Endothelial cell of umbilical vein (primary cell): ENCODE results near the gene KPNA2. TPM values are rescaled to one million over a fixed set of nuclear protein-coding genes. Genes with fewer than 3 reads are reported as not detected.
A peak's percentile ranks its signal among the peaks of the same experiment; 100 is the strongest.
"Not testable (repeated sequence)": the region's sequence is repeated elsewhere in the genome, so short reads cannot be mapped to it uniquely, and the experiment has no call there.

Experiments
- BruUV-seq: library from RNA; stranded (reverse); fragments of 400-500 nt; replicated peaks from 2 replicates; lab custom pipeline; 2021; lab: Mats Ljungman, UMichigan
- CTCF ChIA-PET: fragments of 300-600, 350-600 bp; sonication (Branson Sonifier 250); formaldehyde crosslinking; loops from one replicate; lab custom pipeline; 2021; ENCODE audit warnings: antibody characterized with exemption, inconsistent platforms; lab: Charles Lee
- POLR2A ChIA-PET: fragments of 300-600, 350-600 bp; sonication (Branson Sonifier 250); formaldehyde crosslinking; loops from one replicate; lab custom pipeline; 2021; ENCODE audit warnings: antibody characterized with exemption, inconsistent platforms; lab: Charles Lee
- DNase-seq: peaks from one replicate; pipeline ENCODE4 v3.0.0-alpha.2; 2011; ENCODE audit warnings: low read depth, low spot score
- FAIRE-seq: peaks from 2 replicates; lab custom pipeline; 2011; peaks lifted over from hg19 to GRCh38; lab: Jason Lieb, UNC
- H2AFZ ChIP-seq: 2 replicates; pipeline ENCODE4 v1.6.0; 2012; ENCODE audit warnings: low read depth, low read length, control low read depth, inconsistent platforms
- H3K27ac ChIP-seq: 2 replicates; pipeline ENCODE4 v1.5.1; 2011; ENCODE audit warnings: low read depth, mild to moderate bottlenecking, control low read depth, low read length, moderate library complexity; ENCODE audit not compliant: insufficient read depth
- H3K27me3 ChIP-seq, 2 experiments: 2 replicates each; pipeline versions ENCODE4 v1.6.0 to v1.6.1; 2011; ENCODE audit warnings: low read length in 2 of 2, mixed read lengths in 1 of 2; ENCODE audit not compliant: control insufficient read depth in 2 of 2, insufficient read depth in 2 of 2
- H3K36me3 ChIP-seq, 2 experiments: 2 replicates in 1 of 2; 3 replicates in 1 of 2; pipeline ENCODE4 v1.5.1; 2011; ENCODE audit warnings: low read length in 2 of 2, mild to moderate bottlenecking in 1 of 2, moderate library complexity in 1 of 2; ENCODE audit not compliant: control insufficient read depth in 2 of 2, insufficient read depth in 2 of 2; ENCODE audit errors: extremely low read depth in 1 of 2
- H3K4me1 ChIP-seq: 3 replicates; pipeline ENCODE4 v1.5.1; 2011; ENCODE audit warnings: mild to moderate bottlenecking, low read length; ENCODE audit not compliant: control insufficient read depth, insufficient read depth; ENCODE audit errors: extremely low read depth
- H3K4me2 ChIP-seq: 2 replicates; pipeline ENCODE4 v1.6.1; 2011; ENCODE audit warnings: low read length, control low read depth, mixed read lengths; ENCODE audit not compliant: insufficient read depth
- H3K4me3 ChIP-seq, 3 experiments: fragments of 200-600 bp in 1 of 3; sonication (generic), shearing (Covaris generic) in 1 of 3; replicated peaks in 1 of 3; 2 replicates each; pipeline ENCODE4 v1.5.1; 2011 to 2016; ENCODE audit warnings: control low read depth in 3 of 3, low read length in 3 of 3, mild to moderate bottlenecking in 2 of 3, inconsistent platforms in 1 of 3, low read depth in 1 of 3, moderate library complexity in 1 of 3; ENCODE audit not compliant: insufficient read depth in 1 of 3
- H3K79me2 ChIP-seq: 2 replicates; pipeline ENCODE4 v1.6.0; 2012; ENCODE audit warnings: low read length, inconsistent platforms; ENCODE audit not compliant: control insufficient read depth, insufficient read depth
- H3K9ac ChIP-seq: replicated peaks from 2 replicates; pipeline ENCODE3; 2011; ENCODE audit warnings: low read length, control low read depth; ENCODE audit not compliant: insufficient read depth; ENCODE audit errors: extremely low read depth
- H3K9me1 ChIP-seq: replicated peaks from 3 replicates; pipeline ENCODE4 v1.6.0; 2011; ENCODE audit warnings: mild to moderate bottlenecking, low read length; ENCODE audit not compliant: control insufficient read depth, insufficient read depth; ENCODE audit errors: extremely low read depth
- H3K9me3 ChIP-seq: replicated peaks from 2 replicates; pipeline ENCODE4 v1.5.1; 2012; ENCODE audit warnings: low read length, inconsistent platforms; ENCODE audit not compliant: control insufficient read depth, insufficient read depth
- H4K20me1 ChIP-seq: replicated peaks from 2 replicates; pipeline ENCODE3; 2011; ENCODE audit warnings: mild to moderate bottlenecking, low read length; ENCODE audit not compliant: control insufficient read depth, insufficient read depth; ENCODE audit errors: extremely low read depth
- EZH2 ChIP-seq: IDR thresholded peaks from 2 replicates; pipeline ENCODE4 v1.6.1; 2012; ENCODE audit warnings: borderline replicate concordance, low read depth, mild to moderate bottlenecking, moderate library complexity, low read length, inconsistent platforms; ENCODE audit not compliant: severe bottlenecking
- FOS ChIP-seq: IDR thresholded peaks from 2 replicates; pipeline ENCODE4 v1.6.1; 2011; ENCODE audit warnings: mild to moderate bottlenecking, low read length, moderate library complexity, borderline replicate concordance; ENCODE audit not compliant: insufficient read depth
- GATA2 ChIP-seq: IDR thresholded peaks from 2 replicates; pipeline ENCODE4 v1.7.0; 2011; ENCODE audit warnings: low read depth, mild to moderate bottlenecking, moderate library complexity, mixed read lengths, low read length; ENCODE audit not compliant: insufficient read length, insufficient read depth
- JUN ChIP-seq: IDR thresholded peaks from 2 replicates; pipeline ENCODE4 v1.6.1; 2011; ENCODE audit warnings: borderline replicate concordance, low read depth; ENCODE audit not compliant: insufficient read length, insufficient read depth
- MYC ChIP-seq: IDR thresholded peaks from one replicate; pipeline ENCODE4 v1.6.1; 2011; ENCODE audit warnings: mild to moderate bottlenecking, low read depth, low read length
- POLR2A ChIP-seq: IDR thresholded peaks from 2 replicates; pipeline ENCODE4 v1.6.1; 2012; ENCODE audit warnings: low read depth, mild to moderate bottlenecking, control low read depth, low read length
- POLR2AphosphoS5 ChIP-seq: IDR thresholded peaks from 2 replicates; pipeline ENCODE4 v1.6.1; 2012; ENCODE audit warnings: low read depth, mild to moderate bottlenecking, control low read depth, low read length, moderate library complexity; ENCODE audit not compliant: insufficient read depth
- dilution Hi-C: fragments of 300-500 bp; cut with MboI; formaldehyde crosslinking; loops from one replicate; pipeline ENCODE4 v1.15.0; 2019; ENCODE audit warnings: low sequenced_read_pairs; ENCODE audit not compliant: extremely low pct_ligation_motif_present
- intact Hi-C: fragments of 100-400 bp; cut with micrococcal nuclease; formaldehyde crosslinking; loops from one replicate; pipeline ENCODE4 v1.10.0; 2022
- polyA plus RNA-seq, 4 experiments: library from polyadenylated mRNA; depleted of rRNA in 3 of 4; stranded (reverse) in 3 of 4; unstranded in 1 of 4; fragments of >200 nt; gene quantifications; 2 replicates each; pipeline versions ENCODE4 v1.2.1 to v1.2.3, GENCODE V29; 2011 to 2012; ENCODE audit warnings: missing spikeins in 1 of 4
- total RNA-seq: library from RNA; stranded (reverse); gene quantifications from 2 replicates; pipeline ENCODE4 v1.2.3, GENCODE V29; 2021
- TF ChIP-seq, protein P1 (sequence below), 2 donors: IDR thresholded peaks; 1 replicate in 1 of 2; 2 replicates in 1 of 2; pipeline ENCODE4 v1.5.1; 2011; ENCODE audit warnings: low read length in 2 of 2, mild to moderate bottlenecking in 2 of 2, moderate library complexity in 2 of 2, control low read depth in 1 of 2, inconsistent platforms in 1 of 2, low read depth in 1 of 2; ENCODE audit not compliant: insufficient read depth in 1 of 2; ENCODE audit errors: extremely low read depth in 1 of 2
- TF ChIP-seq, protein P2 (sequence below): IDR thresholded peaks from 2 replicates; pipeline ENCODE4 v1.6.1; 2011; ENCODE audit not compliant: insufficient read depth, insufficient read length

The KPNA2 gene
- total and polyA plus RNA-seq, 2 donors (not counting 3 experiments of a cell fraction or from before 2014, with no cell fraction given): 252 to 382 TPM

DNA sequence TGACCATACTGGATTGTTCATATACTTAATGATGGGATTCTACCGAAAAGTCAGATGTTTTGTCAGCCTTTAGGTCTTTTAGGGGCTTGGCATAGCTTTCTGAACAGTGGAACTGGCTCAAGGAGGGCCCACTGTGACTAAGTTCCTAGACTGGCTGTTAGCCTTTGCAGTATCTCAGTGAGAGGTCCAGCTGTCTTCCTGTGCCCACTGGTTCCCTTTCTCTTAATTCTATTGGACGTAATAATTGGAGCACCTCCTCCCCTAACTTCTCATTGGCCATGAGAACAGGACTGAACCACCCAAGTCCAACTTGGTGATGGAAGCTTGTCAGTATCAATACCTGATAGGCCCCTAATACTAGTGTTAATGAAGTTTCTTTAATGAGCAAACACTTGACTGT, 13.5 kb downstream of the KPNA2 start:
- H3K9me1 ChIP-seq: no peaks in the 10 kb centered on the region
- POLR2A ChIA-PET: no interaction called here
- intact Hi-C loops (no loop called here), dilution Hi-C loops (no loop called here)
- CTCF ChIA-PET: no interaction called here
- BruUV-seq: no TSS peak
- H3K4me1 ChIP-seq: peaks cover 13% of the 10 kb centered on the region
- H3K27ac ChIP-seq: no peak overlapping the region
- H3K4me3 ChIP-seq: no peak overlapping the region
- H3K27me3 ChIP-seq: no peaks in the 10 kb centered on the region
- H3K79me2 ChIP-seq: no peaks in the 10 kb centered on the region
- DNase-seq: peak; percentile 23
- peak; percentile 58 for FAIRE-seq
- H2AFZ ChIP-seq: no peak overlapping the region
- no peak overlapping the region for H3K4me2 ChIP-seq
- H4K20me1 ChIP-seq: no peaks in the 10 kb centered on the region
- no peak for TF ChIP-seq GATA2
- TF ChIP-seq POLR2AphosphoS5: no peak
- TF ChIP-seq FOS: no peak
- TF ChIP-seq MYC: no peak
- no peak for TF ChIP-seq EZH2
- TF ChIP-seq, protein P1, sequence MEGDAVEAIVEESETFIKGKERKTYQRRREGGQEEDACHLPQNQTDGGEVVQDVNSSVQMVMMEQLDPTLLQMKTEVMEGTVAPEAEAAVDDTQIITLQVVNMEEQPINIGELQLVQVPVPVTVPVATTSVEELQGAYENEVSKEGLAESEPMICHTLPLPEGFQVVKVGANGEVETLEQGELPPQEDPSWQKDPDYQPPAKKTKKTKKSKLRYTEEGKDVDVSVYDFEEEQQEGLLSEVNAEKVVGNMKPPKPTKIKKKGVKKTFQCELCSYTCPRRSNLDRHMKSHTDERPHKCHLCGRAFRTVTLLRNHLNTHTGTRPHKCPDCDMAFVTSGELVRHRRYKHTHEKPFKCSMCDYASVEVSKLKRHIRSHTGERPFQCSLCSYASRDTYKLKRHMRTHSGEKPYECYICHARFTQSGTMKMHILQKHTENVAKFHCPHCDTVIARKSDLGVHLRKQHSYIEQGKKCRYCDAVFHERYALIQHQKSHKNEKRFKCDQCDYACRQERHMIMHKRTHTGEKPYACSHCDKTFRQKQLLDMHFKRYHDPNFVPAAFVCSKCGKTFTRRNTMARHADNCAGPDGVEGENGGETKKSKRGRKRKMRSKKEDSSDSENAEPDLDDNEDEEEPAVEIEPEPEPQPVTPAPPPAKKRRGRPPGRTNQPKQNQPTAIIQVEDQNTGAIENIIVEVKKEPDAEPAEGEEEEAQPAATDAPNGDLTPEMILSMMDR (IDR thresholded peaks at IDR 0.05; ENCODE audit: extremely low read depth in 1 of 2, insufficient read depth in 1 of 2, low read depth in 1 of 2, low read length in 2 of 2): no peak
- no peak for TF ChIP-seq JUN
- TF ChIP-seq POLR2A: no peak
- TF ChIP-seq, protein P2, sequence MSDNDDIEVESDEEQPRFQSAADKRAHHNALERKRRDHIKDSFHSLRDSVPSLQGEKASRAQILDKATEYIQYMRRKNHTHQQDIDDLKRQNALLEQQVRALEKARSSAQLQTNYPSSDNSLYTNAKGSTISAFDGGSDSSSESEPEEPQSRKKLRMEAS: no peak
- H3K9me3 ChIP-seq: no peaks in the 10 kb centered on the region
- no peak overlapping the region for H3K9ac ChIP-seq
- peaks cover 16 to 17% of the 10 kb centered on the region in 2 experiments for H3K36me3 ChIP-seq

GRCh38 chr17:68049812-68050437, 14.4 kb downstream of the KPNA2 start:
- CTCF ChIA-PET: interaction anchor here (1.1 kb wide), 1 partner anchor 11 kb away, joined by 3 read pairs; no protein-coding TSS in a partner anchor
- H4K20me1 ChIP-seq, FAIRE-seq, H3K4me2 ChIP-seq, H2AFZ ChIP-seq, H3K4me3 ChIP-seq, dilution Hi-C loops, H3K9me1 ChIP-seq, BruUV-seq, POLR2A ChIA-PET, H3K79me2 ChIP-seq, H3K9ac ChIP-seq, H3K27me3 ChIP-seq, H3K9me3 ChIP-seq, DNase-seq, H3K27ac ChIP-seq: not testable (repeated sequence)
- Histone ChIP-seq H3K4me1 (peaks cover 18% of the 10 kb centered on the region), H3K36me3 (peaks cover 10 to 16% of the 10 kb centered on the region in 2 experiments)
- intact Hi-C loops: loop anchor here (5.0 kb wide), 1 partner anchor 332 kb away; no protein-coding TSS in a partner anchor
